8988T (cell line): ENCODE results near the gene ULBP1.
A peak's percentile ranks its signal among the peaks of the same experiment; 100 is the strongest.
"Not testable (repeated sequence)": the region's sequence is repeated elsewhere in the genome, so short reads cannot be mapped to it uniquely, and the experiment has no call there.

Experiments used
- DNase-seq: peaks from one replicate; pipeline ENCODE4 v3.0.0; 2011

ULBP1 gene

GRCh38 chr6:149954328-149954983, 9.3 kb upstream of the ULBP1 start:
- DNase-seq = not testable (repeated sequence)

- DNase-seq = not testable (repeated sequence)
Measured at GRCh38 chr6:149954984-149955653, 8.6 kb upstream of the ULBP1 start.

GRCh38 chr6:149955654-149956317, 8.0 kb upstream of the ULBP1 start:
- not testable (repeated sequence) for DNase-seq

- not testable (repeated sequence) for DNase-seq
Measured at GRCh38 chr6:149958124-149958523, 5.6 kb upstream of the ULBP1 start.

GRCh38 chr6:149959806-149960205, 3.9 kb upstream of the ULBP1 start:
- DNase-seq = not testable (repeated sequence)

- DNase-seq = no peak
Measured at GRCh38 chr6:149960488-149960887, 3.3 kb upstream of the ULBP1 start.

- DNase-seq = no peak
Measured at GRCh38 chr6:149961728-149962425, 1.9 kb upstream of the ULBP1 start.

GRCh38 chr6:149962461-149963211, 1.1 kb upstream of the ULBP1 start:
- no peak for DNase-seq

- peak; percentile 71 for DNase-seq
Measured at GRCh38 chr6:149963212-149963461, 606 bp upstream of the ULBP1 start.

- no peak for DNase-seq
Measured at GRCh38 chr6:149964308-149965193, 808 bp downstream of the ULBP1 start.

- no peak for DNase-seq
Measured at GRCh38 chr6:149965194-149966020, 1.7 kb downstream of the ULBP1 start.

GRCh38 chr6:149966319-149966718, 2.6 kb downstream of the ULBP1 start:
- DNase-seq = not testable (repeated sequence)

- DNase-seq = no peak
Measured at GRCh38 chr6:149967591-149967990, 3.8 kb downstream of the ULBP1 start.

- DNase-seq = not testable (repeated sequence)
Measured at GRCh38 chr6:149967999-149968398, 4.3 kb downstream of the ULBP1 start.

GRCh38 chr6:149968909-149969308, 5.2 kb downstream of the ULBP1 start:
- DNase-seq = not testable (repeated sequence)

GRCh38 chr6:149969635-149970034, 5.9 kb downstream of the ULBP1 start:
- no peak for DNase-seq

- not testable (repeated sequence) for DNase-seq
Measured at GRCh38 chr6:149974394-149974793, 10.7 kb downstream of the ULBP1 start.

GRCh38 chr6:149974825-149975224, 11.1 kb downstream of the ULBP1 start:
- DNase-seq = no peak

GRCh38 chr6:149975400-149975799, 11.7 kb downstream of the ULBP1 start:
- DNase-seq = no peak

- no peak for DNase-seq
Measured at GRCh38 chr6:149977221-149977620, 13.5 kb downstream of the ULBP1 start.

GRCh38 chr6:149978610-149979009, 14.9 kb downstream of the ULBP1 start:
- DNase-seq = no peak
